Stomach (tissue), 9 donors: ENCODE measurements around the gene FKBP10. TPM values are rescaled to one million over a fixed set of nuclear protein-coding genes. Genes with fewer than 3 reads are reported as not detected.
A peak's percentile ranks its signal among the peaks of the same experiment; 100 is the strongest.
"Not testable (repeated sequence)": the region's sequence is repeated elsewhere in the genome, so short reads cannot be mapped to it uniquely, and the experiment has no call there.

Source experiments
- DNase-seq, 2 donors: peaks; one replicate each; pipeline versions ENCODE4 v3.0.0 to v3.0.0-alpha.2; 2013 to 2019
- H3K27ac ChIP-seq, 5 donors: fragments of 200-600 bp in 4 of 5; sonication (generic) in 4 of 5; one replicate each; pipeline ENCODE4 v1.5.1; 2013 to 2019; ENCODE audit warnings: mild to moderate bottlenecking in 1 of 5, moderate library complexity in 1 of 5
- H3K27me3 ChIP-seq, 3 donors: fragments of 200-600 bp; sonication (generic); one replicate each; pipeline ENCODE4 v1.5.1; 2017 to 2019; ENCODE audit warnings: mixed run types in 1 of 3
- H3K36me3 ChIP-seq, 4 donors: fragments of 200-600 bp; sonication (generic); 1 replicate in 3 of 4; 2 replicates in 1 of 4; pipeline ENCODE4 v1.5.1; 2016 to 2019
- H3K4me1 ChIP-seq, 4 donors: fragments of 200-600 bp; sonication (generic); one replicate each; pipeline ENCODE4 v1.5.1; 2016 to 2019
- H3K4me3 ChIP-seq, 4 donors: fragments of 200-600 bp; sonication (generic) in 3 of 4; one replicate each; pipeline ENCODE4 v1.5.1; 2016 to 2019; ENCODE audit warnings: mild to moderate bottlenecking in 1 of 4
- H3K9me3 ChIP-seq, 4 donors: fragments of 200-600 bp; sonication (generic); one replicate each; pipeline ENCODE4 v1.5.1; 2016 to 2019
- EP300 ChIP-seq: sonication (generic); formaldehyde crosslinking; IDR thresholded peaks from one replicate; pipeline ENCODE4 v1.6.1; 2017; ENCODE audit warnings: antibody characterized with exemption
- POLR2A ChIP-seq, 4 donors: fragments of 450-650 bp; IDR thresholded peaks; one replicate each; pipeline ENCODE4 v1.6.1; 2016; ENCODE audit warnings: antibody characterized with exemption in 4 of 4, control low read depth in 2 of 4, mild to moderate bottlenecking in 1 of 4, moderate library complexity in 1 of 4
- POLR2AphosphoS5 ChIP-seq, 3 donors: sonication (generic); formaldehyde crosslinking; IDR thresholded peaks; one replicate each; pipeline ENCODE4 v1.6.1; 2016; ENCODE audit warnings: antibody characterized with exemption in 3 of 3
- WGBS, 5 donors: extraction: QIAGEN DNeasy Blood & Tissue Kit in 3 of 5; methylation state at CpG; one replicate each; pipeline versions ENCODE4 v1.1.5 to v1.1.7; 2013 to 2018; 5-methylcytosine and 5-hydroxymethylcytosine counted together
- intact Hi-C: fragments of 100-400 bp; cut with DNase I; formaldehyde crosslinking; loops from one replicate; pipeline ENCODE4 v1.15.1; 2023; ENCODE audit warnings: low total_unique reads
- polyA plus RNA-seq, 3 donors: library from polyadenylated mRNA; stranded (reverse); fragments of 200-250 nt; gene quantifications; one replicate each; pipeline ENCODE4 v1.2.3, GENCODE V29; 2013
- total RNA-seq, 5 donors: library from RNA; depleted of rRNA; stranded (reverse); fragments of >200 nt; gene quantifications; one replicate each; pipeline versions ENCODE4 v1.1.0 to v1.2.3, GENCODE V29; 2014 to 2016
- TF ChIP-seq, protein P1 (sequence below), 7 experiments: fragments of 450-650 bp in 4 of 7; fragments of 200-600 bp in 3 of 7; sonication (generic) in 3 of 7; IDR thresholded peaks; one replicate each; pipeline ENCODE4 v1.5.1; 2016 to 2019; ENCODE audit warnings: antibody characterized with exemption in 7 of 7, control low read depth in 2 of 7, mild to moderate bottlenecking in 1 of 7
- donor health status: healthy with polysubstance abuse.
- donor health status: Bipolar disorder and iron deficiency.
- donor health status: healthy.

Gene FKBP10
- total and polyA plus RNA-seq, 8 donors: 4.6 to 45.3 (median 14.9) TPM

DNA sequence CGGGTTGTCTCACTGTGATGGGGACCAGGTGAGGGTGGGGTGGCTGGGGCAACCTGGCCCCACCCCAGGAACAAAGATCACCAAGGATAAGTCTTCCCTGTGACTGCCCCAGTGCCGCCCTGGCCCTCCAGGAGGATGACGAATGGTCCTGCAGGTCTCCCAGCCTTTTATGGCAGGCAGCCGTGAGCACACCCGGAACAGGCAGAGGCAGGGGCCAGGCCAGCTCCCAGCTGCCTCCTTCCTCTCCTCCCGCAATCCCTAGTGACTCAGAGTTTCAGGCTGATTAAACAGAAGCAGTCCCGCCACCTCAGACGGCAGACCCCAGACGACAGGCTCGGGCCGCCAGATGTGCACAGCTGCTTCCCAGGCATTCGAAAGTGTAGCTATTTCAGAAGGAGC lies 39.6 kb upstream of the FKBP10 start:
- peaks cover 35 to 46% (median 40%) of the 10 kb centered on the region in 4 donors for H3K36me3 ChIP-seq
- H3K4me3 ChIP-seq: no peak overlapping the region
- intact Hi-C loops: no loop called here
- peak overlapping the region; percentile 74 to 94 (median 86) for H3K27ac ChIP-seq
- no peaks in the 10 kb centered on the region for H3K9me3 ChIP-seq
- WGBS, 5 donors: 13 to 21% (median 18%) methylated on average over 8 to 12 of the region's 12 CpGs
- DNase-seq: peak; percentile 87 to 95
- no peaks in the 10 kb centered on the region for H3K27me3 ChIP-seq
- peak; percentile 24 to 89 (median 71) for TF ChIP-seq POLR2AphosphoS5 (IDR thresholded peaks at IDR 0.05)
- TF ChIP-seq, protein P1, sequence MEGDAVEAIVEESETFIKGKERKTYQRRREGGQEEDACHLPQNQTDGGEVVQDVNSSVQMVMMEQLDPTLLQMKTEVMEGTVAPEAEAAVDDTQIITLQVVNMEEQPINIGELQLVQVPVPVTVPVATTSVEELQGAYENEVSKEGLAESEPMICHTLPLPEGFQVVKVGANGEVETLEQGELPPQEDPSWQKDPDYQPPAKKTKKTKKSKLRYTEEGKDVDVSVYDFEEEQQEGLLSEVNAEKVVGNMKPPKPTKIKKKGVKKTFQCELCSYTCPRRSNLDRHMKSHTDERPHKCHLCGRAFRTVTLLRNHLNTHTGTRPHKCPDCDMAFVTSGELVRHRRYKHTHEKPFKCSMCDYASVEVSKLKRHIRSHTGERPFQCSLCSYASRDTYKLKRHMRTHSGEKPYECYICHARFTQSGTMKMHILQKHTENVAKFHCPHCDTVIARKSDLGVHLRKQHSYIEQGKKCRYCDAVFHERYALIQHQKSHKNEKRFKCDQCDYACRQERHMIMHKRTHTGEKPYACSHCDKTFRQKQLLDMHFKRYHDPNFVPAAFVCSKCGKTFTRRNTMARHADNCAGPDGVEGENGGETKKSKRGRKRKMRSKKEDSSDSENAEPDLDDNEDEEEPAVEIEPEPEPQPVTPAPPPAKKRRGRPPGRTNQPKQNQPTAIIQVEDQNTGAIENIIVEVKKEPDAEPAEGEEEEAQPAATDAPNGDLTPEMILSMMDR (IDR thresholded peaks at IDR 0.05): no peak
- H3K4me1 ChIP-seq: peaks cover 64 to 71% (median 68%) of the 10 kb centered on the region in 4 donors

DNA sequence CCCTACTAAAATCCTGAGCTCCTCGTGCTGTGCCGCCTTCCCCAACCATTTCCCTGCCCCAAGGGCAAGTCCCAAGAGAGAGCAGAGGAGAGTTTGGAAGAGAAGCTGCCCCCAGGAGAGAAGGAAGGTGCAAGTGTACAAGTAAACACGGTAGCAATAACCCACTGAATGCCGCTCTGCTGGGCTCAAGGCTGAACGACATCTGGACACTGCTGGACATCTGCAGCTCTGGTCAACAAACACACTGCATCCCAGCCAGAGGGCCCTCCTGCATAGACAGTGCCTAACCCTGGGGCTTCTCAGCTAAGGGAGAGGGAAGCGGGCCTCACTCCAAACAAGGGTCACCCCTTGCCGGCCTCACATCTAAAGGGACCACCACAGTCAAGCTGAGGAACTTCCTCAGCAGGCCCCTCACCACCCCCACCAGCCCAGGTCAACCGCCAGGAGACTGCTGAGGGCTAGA lies 39.0 kb upstream of the FKBP10 start:
- Histone ChIP-seq H3K9me3 (no peaks in the 10 kb centered on the region), H3K27me3 (no peaks in the 10 kb centered on the region), H3K4me1 (peaks cover 67 to 75% (median 74%) of the 10 kb centered on the region in 4 donors), H3K36me3 (peaks cover 29 to 41% (median 34%) of the 10 kb centered on the region in 4 donors), H3K4me3 (no peak overlapping the region), H3K27ac (peak overlapping the region; percentile 74 to 94 (median 86))
- TF ChIP-seq POLR2AphosphoS5 (IDR thresholded peaks at IDR 0.05) (peak in 1 of 3 donors; percentile 8), POLR2A (IDR thresholded peaks at IDR 0.05) (no peak)
- intact Hi-C loops: no loop called here
- peak in 1 of 2 donors; percentile 61 for DNase-seq
- 35 to 62% (median 50%) methylated on average over 8 of the region's 8 CpGs for WGBS, 5 donors

DNA sequence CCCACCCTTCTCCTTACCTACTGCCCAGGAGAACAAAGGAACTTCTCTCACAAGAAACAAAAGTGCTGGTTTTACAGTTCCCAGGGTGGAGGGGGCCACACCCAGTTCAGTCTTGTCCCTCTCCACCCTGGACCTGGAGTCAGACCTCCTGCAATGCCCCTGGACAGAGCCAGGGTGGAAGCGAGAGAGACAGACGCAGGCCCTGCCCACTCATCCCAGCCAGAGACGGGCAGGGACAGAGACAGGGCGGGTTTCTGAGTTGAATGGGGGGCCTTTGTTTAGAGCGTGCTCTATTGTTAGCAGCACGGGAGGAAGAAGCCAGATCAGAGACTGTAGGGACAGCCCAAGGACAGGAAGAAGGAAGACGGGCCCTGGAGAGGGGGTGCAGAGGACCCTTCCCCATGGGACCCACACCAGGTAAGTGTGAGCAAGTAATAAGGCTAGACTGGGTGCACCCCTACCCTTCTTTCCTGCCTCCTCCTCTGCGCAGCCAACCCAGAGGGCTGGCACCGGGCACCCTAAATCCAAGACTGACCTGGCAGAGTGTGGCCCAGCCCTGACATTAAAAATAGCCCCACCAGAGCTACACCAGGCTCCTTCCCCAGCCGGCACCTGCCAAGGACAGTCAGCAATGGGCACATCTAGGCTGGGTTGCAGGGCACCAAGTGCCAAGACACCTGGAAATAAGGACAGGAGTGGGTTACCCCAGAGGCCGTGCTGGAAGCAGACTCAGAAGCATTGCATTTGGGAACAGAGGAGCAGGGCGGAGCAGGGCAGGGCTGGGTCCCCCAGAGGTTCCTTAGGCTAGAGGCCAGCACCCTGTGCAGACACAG lies 37.2 kb upstream of the FKBP10 start:
- peaks cover 11 to 22% (median 16%) of the 10 kb centered on the region in 4 donors for H3K36me3 ChIP-seq
- no peak for TF ChIP-seq POLR2A (IDR thresholded peaks at IDR 0.05)
- TF ChIP-seq POLR2AphosphoS5 (IDR thresholded peaks at IDR 0.05): no peak
- TF ChIP-seq EP300: no peak
- TF ChIP-seq, protein P1 (IDR thresholded peaks at IDR 0.05): no peak
- no peaks in the 10 kb centered on the region for H3K27me3 ChIP-seq
- intact Hi-C loops: no loop called here
- WGBS, 5 donors: 30 to 51% (median 41%) methylated on average over 11 to 12 of the region's 12 CpGs
- peak in 1 of 2 donors; percentile 65 for DNase-seq
- peak overlapping the region; percentile 11 to 94 (median 86) for H3K27ac ChIP-seq
- H3K4me3 ChIP-seq: peak overlapping the region in 1 of 4 donors; percentile 6
- H3K9me3 ChIP-seq: no peaks in the 10 kb centered on the region
- peaks cover 71 to 92% (median 88%) of the 10 kb centered on the region in 4 donors for H3K4me1 ChIP-seq

DNA sequence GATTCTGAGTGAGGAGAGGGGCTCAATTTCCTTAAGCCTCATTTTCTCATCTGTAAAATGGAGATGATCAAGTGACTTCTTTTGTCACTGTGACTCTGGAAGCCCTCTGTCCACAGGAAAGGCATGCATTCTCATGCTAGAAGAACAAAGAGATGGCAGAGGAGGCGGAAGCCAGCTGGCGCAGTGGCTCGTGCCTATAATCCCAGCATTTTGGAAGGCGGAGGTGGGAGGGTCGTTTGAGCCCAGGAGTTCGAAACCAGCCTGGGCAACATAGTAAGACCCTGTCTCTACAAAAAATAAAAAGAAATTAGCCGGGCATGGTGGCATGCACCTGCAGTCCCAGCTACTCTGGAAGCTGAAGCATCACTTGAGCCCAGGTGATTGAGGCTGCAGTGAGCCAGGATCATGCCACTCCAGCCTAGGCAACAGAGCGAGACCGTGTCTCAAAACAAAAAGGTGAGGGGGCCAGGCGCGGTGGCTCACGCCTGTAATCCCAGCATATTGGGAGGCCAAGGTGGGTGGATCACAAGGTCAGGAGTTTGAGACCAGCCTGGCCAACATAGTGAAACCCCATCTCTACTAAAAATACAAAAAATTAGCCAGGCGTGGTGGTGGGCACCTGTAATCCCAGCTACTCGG lies 36.4 kb upstream of the FKBP10 start:
- Histone ChIP-seq H3K27ac (peak overlapping the region; percentile 77 to 94 (median 86)), H3K4me3 (peak overlapping the region in 1 of 4 donors; percentile 6), H3K4me1 (peaks cover 72 to 99% (median 90%) of the 10 kb centered on the region in 4 donors), H3K36me3 (peaks cover 3 to 14% (median 8%) of the 10 kb centered on the region in 4 donors)
- intact Hi-C loops, H3K9me3 ChIP-seq, H3K27me3 ChIP-seq: not testable (repeated sequence)
- DNase-seq: peak in 1 of 2 donors; percentile 6
- 73 to 79% (median 76%) methylated on average over 14 of the region's 14 CpGs for WGBS, 5 donors

DNA sequence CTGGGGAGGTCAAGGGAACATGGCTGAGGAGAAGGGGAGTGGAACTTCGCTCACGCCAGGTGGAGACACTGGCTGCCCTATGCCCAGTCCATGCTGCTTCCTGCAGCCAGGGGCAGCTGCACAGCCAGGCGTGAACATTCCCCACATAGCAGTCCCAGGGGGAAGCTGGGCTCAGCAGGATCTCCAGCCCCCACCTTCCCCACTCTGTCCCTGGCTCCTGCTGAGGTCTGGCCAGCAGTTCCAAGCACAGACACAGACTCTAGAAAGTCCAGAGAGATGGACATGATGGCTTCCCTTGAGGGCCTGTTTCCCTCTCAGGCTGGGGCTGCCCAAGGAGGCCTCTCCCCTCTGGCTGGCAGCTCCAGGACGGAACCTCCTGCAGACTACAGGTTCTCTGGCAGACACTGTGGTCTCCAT lies 35.6 kb upstream of the FKBP10 start:
- H3K27ac ChIP-seq: peak overlapping the region; percentile 77 to 94 (median 86)
- WGBS, 5 donors: 16 to 35% (median 21%) methylated on average over 3 to 4 of the region's 4 CpGs
- H3K4me1 ChIP-seq: peaks cover 72 to 99% (median 90%) of the 10 kb centered on the region in 4 donors
- H3K9me3 ChIP-seq: no peaks in the 10 kb centered on the region
- H3K4me3 ChIP-seq: no peak overlapping the region
- H3K27me3 ChIP-seq: no peaks in the 10 kb centered on the region
- TF ChIP-seq POLR2AphosphoS5 (IDR thresholded peaks at IDR 0.05): peak in 1 of 3 donors; percentile 12
- TF ChIP-seq, protein P1 (IDR thresholded peaks at IDR 0.05): peak in 3 of 7 experiments; percentile 14 to 39 (median 15)
- TF ChIP-seq POLR2A (IDR thresholded peaks at IDR 0.05): no peak
- TF ChIP-seq EP300: no peak
- H3K36me3 ChIP-seq: peaks cover 0 to 8% (median 5%) of the 10 kb centered on the region in 4 donors
- peak; percentile 37 to 73 for DNase-seq
- intact Hi-C loops: no loop called here
